Measurements from ENCODE around the gene C18orf63.
"Not testable (repeated sequence)": the region's sequence is repeated elsewhere in the genome, so short reads cannot be mapped to it uniquely, and the experiment has no call there.

C18orf63 gene

DNA sequence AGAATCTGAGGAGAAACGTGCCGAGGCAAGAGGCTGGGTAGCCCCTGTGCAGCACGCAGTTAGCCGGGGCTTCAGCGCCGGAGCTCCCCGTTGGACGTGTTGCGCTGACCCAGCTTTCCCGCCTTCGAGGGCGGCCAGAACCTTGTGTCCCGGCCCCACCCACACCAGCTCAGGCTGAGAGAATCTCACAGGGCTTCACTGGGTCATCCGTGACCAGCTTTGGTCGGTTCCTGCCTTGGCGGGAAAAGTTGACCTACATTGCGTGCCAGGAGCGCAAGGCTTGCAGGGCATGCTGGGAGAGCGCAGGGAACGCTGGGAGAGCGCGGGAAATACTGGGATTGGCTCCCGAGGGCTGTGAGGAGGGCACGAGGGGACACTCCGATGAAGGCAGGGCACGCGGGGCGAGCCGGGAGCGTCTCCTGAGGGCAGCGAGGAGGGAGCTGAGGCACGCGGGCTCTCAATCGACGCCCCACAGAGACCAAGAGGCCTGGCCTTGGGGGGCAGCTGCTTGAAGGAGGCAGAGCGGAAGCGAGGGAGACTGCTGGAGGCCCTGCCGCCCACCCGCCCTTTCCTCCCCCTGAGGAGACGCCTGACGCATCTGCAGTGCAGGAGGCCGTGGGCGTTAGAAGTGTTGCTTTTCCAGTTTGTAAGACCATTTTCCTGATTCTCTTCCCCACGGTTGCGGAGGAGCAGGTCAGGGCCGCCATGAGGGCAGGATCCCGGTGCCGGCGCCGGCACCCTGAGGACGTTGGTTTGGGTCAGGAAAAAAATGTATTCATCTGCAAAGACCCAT is at the start of gene C18orf63:
TSS of gene C18orf63 (plus strand) at position 376 of the 793 bp plus-strand sequence. CDS start 2,027 bp downstream, outside the sequence.
- DNase-seq: no peak

DNA sequence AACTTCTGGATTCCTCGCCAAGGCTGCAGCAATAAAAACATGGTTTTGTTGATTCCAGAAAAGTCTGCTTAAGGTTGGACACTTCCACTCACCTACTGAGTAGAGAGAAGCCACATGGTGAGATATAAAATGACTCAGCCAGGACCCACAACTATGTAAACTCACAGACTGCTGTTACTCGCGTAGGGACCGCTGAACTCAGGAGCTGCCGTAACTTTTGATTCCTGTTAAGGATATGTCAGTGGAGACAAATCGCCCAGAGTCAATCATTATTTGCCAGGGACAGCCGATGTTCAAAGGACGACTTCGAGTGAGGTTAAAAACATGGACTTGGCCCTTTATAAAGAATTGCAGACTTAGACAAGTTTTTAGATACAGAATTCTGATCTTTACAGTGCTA is 49.5 kb upstream of the C18orf63 start:
- DNase-seq: no peak

DNA sequence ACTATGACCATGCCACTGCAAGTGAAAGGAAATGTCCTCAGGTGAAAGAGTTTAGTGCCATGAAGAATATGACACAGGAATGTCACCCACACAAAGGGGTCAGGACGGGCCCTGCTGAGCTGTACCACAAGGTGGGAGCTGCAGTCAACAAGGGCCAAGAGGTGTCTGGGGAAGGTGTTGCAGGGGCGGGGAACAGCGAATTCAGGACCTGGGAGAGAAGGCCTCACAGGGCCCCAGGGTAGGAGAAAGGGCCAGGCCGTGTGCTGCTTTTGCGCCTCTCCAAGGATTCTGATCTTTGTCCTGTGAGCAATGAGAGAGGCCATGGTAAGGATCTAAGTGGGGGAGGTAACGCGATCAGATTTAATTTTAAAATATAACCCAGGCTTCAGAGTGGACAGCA is 47.5 kb upstream of the C18orf63 start:
- DNase-seq: no peak

DNA sequence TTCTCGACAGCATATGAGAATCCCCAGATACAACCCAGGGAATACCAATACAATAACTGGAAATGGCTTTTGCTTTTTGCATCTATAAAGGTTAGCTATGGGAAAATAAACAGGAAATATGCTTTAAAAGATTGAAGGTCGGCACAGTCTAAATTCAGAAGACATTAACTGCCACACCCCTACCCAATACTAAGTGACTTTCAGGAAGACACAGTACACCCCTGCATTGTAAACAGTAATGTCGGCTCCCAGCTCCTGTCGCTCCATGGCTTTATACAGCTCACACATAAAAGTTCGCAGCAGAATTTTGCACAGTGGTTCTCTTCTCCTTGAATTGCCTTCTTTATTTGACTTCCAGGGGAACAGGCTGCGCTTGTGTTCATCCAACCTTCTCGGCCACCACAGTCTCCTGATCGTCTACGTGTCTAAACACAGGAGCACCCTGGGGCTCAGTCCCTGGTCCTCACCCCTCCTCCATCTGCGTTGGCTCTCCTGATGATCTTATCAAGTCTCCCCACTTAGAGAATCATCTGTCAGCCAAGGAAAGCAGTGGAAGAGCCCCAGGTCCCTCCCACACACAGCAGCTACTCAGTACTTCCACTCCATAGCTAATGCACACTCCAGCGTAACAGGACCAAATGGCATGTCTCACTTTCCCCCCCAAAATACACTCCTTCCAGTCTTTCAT is 46.6 kb upstream of the C18orf63 start:
- DNase-seq: no peak

DNA sequence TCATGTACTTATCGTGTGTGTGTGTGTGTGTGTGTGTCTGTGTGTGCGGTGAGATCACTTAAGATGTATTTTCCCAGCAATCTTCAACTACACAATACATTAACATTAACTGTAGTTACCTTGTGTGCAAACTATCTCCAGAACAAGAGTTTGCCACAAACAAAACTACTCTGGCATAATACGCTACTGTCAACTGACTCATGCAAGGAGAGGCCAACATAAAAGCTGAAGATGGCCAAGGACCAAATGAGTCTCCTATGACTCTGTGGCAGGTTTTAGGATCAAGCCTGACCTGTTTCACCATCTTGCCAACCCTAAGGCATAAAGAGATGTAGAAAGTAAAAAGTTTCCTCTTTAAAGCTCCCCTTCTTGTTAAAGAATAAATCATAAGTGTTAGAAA is 44.0 kb upstream of the C18orf63 start:
- no peak for DNase-seq

DNA sequence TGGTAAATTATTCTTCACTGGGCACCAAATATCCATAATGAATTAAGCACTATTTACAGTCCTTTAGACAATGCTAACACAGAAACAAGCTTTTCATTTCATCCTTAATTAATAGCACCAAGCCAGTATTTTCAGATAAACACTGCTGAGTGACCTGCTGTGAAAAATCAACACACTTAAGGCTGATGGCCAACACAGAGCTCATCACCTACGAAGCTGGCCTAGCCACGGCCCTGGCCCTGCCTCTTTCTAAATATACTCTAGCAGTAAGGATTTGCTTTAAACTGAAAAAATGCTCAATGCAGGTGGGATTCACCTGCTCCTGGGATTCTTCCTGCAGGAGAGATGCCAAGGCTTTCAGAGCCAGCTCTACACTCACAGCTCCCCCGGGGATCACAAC is 42.2 kb upstream of the C18orf63 start:
- no peak for DNase-seq

DNA sequence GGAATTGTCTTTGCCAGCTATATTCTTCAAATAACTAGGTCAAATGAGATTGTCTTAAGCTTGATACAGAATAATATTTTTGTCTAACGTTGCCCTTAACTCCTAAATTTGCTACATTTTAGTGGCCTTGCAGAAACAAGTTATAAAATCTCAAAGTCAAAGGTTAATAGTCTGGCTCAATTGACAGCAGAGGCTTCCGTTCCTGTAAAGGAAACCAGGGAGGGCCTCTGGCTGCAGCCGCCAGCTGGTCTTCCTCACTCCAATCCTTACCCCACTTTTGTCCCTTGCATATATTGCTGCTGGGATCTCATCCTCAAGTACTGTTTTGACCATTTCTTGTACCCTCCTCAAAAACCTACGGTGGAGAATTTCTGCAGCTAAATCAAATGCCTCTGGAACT is 40.9 kb upstream of the C18orf63 start:
- no peak for DNase-seq

DNA sequence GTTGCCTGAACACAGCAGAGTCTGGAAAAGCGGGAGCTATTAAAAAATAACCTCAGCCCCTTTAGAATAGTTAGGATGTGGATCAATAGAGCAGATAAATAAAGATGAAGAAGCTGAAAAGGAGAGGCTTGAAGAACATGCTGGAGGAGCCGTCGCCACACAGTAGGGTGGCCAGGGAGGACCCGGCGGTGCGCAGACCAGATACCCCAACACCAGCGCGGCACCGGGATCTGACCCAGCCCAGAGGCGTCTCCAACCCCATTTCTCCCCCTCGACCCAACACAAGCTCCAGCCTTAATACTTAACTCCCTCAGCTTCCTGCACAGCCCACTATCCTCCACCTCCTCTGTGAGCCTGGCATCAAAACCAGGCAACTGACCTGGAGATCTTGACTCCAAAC is 39.9 kb upstream of the C18orf63 start:
- DNase-seq: no peak

DNA sequence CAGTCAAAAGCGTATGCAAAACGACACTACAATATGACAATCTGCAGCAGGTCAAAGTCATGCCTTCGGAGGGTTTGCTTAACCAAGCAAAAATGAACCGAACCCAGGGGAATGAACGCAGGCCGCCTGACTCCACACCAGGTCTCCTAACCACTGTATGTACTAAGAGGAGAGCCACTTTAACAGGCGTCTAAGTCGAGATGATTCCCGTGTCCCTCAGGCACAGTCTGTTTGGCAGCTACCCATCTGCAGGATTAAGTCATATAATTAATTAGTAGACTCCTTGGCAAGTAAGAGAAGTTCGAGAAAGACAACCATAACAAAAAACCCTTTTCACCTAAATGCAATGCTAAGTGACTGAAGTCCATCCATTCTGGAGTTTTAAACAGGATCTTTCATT is 39.0 kb upstream of the C18orf63 start:
- no peak for DNase-seq

DNA sequence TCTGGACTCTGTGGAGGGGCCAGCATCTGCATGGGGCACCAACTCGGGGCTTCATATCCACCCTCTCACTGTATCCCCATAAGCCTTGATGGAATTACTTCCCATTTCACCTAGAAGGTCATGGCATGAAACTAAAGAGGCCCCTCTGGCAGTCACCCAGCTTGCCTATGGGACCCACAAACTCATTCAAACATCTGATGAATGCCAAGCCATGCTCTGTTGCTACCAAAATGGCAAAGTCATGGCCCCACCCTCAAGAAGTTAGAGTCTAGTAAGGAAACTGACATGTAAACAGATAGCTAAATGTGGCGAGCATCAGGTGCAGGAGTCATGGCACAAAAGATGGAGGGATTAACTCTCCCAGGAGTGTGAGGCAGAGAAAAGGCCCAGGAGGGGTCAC is 38.3 kb upstream of the C18orf63 start:
- no peak for DNase-seq

DNA sequence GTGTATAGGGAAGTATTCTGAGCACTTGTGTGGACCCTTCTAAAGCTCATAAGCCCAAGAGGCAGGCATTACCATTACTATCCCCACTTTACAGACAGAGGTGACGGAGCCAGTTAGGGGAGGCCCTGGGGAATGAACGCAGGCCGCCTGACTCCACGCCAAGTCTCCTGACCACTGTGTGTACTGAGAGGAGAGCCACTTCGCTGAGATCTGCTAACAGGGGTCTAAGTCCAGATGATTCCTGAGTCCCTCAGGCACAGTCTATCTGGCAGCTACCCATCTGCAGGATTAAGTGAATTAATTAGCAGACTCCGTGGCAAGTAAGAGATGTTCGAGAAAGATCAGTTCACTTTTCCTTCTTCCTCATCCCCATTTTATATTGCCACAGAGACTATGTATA is 37.6 kb upstream of the C18orf63 start:
- no peak for DNase-seq

DNA sequence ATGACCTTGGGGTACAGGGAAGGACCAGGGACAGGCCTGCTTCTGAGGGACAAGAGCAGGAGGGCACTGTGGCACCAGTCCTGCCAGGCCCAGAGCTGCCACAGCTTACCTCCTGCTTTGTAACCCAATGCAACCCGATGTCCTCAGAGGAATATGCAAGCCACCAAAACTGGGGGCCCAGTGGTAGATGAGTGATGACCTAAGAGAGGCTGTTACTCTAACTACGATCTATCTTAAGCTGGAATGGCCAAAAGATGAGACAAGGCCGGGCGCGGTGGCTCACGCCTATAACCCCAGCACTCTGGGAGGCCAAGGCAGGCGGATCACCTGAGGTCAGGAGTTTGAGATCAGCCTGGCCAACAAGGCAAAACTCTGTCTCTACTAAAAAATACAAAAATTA is 36.7 kb upstream of the C18orf63 start:
- DNase-seq: no peak

DNA sequence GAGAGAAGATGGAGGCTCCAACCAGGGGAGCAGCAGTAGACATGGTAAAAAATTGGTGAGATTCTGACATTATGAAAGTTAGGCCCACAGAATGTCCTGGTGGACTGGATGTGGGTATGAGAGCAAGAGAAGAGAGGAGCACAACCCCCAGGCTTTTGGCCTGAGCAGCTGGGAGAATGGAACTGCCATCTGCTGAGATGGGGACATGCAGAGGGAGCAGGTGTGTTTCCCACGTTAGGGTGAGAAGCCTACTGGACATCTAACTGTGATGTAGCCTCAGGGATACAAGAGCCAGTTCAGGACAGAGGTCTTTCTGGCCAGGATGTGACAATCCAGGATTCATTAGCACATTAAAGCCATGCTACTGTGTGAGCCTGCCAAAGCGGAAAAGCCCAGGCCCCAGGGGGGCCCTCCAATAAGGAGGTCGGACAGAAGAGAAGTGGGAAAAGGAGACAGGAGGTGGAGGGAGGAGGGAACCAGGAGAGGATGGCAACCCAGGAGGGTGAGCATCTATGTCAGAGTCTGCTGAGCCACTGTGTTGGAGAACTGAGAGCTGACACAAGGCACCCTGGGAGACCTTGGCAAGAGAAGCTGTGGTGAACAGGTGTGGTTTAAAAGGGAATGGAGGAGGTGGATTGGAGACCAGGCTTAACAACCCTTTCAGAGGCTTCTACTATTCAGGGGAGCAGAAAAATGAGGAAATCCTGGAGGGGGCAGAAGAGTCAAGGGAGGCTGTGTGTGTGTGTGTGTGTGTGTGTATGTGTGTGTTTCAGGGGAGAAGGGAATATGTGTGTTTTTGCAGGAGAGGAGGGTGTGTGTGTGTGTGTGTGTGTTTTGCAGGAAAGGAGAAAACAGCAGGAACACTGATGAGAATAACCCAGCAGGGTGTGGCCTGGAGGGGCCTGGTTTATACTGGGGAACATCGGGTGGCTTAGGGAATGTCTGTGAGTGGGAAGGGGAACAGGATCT is 34.3 kb upstream of the C18orf63 start:
- no peak for DNase-seq

DNA sequence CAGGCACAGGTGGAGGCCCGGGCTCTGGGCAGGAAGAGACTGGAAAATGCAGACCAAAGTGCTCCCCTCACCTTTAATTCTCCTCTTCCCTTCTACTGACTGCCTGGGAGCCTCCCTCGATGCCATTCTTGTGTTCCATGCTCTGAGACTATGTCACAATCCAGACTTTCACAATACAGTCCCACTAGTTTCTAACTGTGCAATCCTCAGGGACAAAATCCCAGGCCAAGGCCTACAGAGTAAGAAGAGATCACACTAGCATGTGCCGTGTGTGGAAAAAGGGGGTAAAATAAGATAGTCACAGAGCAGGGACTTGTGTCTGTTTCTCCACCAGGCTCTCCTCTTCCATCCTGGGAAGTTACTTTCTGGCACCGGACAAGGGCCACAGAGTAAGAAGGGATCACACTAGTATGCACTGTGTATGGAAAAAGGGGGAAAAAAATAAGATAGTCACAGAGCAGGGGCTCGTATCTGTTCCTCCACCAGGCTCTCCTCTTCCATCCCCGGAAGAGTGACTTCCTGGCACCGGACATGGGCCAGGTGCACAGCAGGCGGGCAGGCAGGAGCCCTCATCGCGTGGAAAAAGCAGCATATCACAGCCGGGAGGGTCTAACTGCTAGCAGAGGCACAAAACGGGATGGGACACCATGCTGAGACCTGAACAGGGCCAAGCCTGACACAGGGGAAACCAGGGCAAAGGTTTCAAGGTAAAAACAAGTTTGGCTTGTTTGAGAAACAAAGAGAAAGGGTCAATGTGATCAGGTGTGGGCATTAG is 33.5 kb upstream of the C18orf63 start:
- no peak for DNase-seq

DNA sequence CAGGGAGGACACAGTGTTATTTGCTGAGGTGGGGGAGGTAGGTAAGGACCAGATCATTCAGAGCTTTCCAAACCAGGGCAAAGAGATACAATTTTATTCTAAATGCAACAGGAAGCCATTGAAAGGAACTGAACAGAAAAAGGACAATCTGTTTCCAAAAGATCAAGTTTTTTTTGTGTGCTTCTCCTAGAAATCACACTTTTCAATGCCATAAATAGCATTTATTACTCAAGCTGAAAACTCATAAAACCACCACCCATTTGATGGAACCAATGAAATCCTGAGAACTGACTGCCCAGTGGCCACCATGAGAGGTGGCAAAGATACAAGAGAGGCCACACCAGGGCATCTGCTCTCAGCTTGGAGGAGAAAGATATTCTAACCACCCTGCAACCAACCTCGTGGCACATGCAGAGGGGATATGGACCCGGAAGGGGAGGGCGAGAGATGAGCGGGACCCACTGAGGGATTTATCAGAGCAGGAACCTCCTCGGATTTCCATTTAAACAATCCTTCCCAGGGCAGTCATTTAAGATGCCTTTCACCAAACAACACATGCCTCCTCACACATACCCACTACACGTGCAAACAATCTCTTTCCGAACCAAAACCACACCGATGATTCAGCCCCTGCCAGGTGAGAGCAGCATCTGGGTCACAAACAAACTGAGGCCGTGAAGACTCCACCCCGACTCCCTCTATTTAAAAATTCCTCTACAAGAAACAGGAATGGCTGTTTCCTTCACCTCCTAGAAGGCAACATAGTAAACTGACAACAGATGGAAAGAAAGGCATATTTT is 32.7 kb upstream of the C18orf63 start:
- no peak for DNase-seq

DNA sequence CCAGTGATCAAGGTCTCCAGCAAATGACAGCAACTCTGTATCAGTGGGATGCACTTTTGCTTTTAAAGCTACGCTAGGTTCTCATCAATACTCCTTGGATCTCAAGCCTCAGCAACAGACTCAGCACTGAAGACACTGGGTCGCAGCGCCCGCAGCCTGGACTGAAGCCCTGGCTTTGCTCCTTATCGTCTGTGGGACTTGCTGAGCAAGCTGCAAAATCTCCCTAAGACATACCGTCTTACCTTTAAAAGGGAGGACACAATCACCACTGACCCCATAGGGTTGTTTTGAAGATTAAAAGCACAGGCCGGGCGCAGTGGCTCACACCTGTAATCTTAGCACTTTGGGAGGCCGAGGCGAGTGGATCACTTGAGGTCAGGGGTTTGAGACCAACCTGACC is 32.0 kb upstream of the C18orf63 start:
- no peak for DNase-seq

DNA sequence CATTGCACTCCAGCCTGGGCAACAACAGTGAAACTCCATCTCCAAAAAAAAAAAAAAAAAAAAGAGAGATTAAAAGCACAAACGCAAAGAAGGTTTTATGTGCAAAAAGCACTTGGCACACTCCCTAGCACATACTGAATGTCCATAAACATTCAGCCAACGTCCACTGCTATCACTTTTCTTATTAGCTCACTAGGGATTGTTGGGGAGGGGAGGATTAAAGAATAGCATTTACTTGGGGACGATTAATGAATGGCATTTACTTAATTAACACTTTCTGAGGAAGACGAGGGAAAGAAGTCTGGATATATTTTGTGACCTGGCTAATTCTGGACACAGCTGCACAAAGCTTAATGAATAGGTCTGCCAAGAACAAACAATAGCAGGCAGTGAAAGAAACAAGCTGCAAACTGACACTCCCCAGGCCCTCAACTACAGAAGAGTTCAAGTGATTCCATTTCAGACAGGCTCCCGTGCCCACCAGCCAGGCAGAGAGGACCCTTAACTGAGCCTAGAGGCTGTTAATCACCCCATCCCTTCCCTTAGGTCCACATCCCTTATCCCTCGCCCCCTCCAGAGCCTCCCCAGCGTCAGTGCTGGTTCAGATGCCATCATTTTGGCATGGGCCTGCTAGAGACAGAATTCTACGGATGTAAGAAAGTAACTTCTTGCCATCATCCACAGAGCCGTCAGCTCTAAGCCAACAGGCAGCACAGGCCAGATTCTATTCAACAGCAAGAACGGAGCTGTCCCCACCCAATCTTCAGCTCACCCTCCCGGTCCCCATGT is 31.3 kb upstream of the C18orf63 start:
- no peak for DNase-seq

DNA sequence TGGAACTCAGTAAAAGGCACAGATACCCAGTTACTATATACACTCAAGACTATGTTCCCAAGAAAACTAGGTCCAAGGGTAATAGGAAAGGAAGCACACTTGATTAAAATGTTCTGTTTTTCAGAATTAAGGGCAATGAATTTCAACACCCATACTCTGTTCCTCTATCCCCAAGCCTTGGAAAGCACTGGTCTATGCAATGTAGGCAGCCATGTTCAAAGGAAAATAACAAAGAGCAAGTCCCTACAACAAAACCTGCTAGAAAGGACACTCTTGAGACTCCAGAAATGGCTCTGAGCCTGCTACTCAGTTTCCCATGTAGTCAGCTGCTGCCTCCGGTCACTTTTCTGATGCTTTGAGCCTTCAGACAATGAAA is 30.7 kb upstream of the C18orf63 start:
- no peak for DNase-seq

DNA sequence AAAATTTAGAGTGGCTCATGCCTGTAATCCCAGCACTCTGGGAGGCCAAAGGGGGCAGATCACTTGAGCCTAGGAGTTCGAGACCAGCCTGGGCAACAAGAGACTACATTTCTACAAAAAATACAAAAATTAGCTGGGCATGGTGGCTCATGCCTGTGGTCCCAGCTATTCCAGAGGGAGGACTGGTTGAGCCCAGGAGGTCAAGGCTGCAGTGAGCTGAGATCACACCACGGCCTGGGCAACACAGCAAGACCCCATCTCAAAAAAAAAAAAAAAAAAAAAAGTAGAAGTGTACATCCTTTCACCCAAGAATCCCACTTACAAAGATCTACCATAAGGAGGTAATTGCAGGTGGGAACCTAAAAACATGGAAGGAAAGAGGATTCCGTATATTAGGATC is 30.1 kb upstream of the C18orf63 start:
- not testable (repeated sequence) for DNase-seq

DNA sequence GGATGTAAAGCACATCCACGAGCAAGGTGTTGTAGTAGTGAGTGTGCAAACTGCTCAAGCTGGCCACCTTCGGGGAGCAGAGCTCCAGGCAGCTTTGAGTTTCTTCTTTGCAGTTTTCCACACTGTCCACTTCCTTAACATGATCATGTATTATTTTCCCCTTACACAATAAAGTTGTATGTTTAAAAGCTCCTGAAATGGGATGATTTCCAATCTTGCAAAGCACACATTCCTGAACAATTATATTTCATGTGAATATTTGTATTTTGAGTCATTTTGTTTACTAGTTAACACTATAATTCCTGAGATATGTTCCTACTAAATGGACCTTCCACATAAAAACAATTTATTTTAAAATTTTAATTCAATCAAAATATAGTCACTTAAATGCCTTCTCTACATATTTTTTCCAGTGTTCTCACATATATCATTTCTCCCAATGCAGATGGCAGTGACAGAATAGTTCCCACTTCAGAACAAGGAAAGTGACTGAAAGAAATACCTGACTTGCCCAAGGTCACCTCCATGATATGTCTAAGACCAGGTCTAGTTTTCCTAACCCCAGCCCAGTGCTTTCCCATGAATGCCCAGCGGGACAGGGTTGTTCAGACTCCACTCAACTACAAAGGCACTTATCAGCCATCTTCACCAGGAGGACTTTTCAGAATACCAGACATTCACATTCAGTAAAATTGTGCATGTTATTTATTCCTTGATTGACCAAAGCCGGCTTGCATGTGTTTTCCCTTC is 29.4 kb upstream of the C18orf63 start:
- DNase-seq: no peak

Measured in NCI-H524 treated with DMSO at 0.1 percent for 48 hours (cell line).